Raji (cell line): ENCODE data around the gene RASGRF2.

Experiments
- POLR2A ChIP-seq: IDR thresholded peaks from 2 replicates; pipeline ENCODE4 v1.6.1; 2011; ENCODE audit warnings: low read depth, low read length, control low read depth; ENCODE audit not compliant: insufficient read depth

Gene RASGRF2

DNA sequence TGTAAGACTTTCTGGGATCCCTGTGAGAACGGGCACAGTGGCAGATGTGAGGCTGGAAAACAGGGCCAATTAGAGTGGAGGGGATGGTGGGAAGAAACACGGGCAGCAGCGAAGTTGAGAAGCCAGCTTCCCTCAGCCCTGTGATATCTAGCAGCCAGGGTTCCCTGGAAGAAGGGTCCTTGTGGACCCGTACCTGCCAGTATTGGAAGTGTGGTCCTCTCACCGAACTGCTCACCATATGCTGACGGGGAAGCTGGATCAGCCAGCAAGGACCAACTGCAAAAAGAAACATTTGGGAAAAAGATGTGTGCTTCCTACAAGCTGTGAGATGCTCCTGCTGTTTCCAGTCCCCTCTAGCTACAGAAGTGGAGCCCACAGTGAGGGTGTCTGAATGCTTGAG is 286.5 kb downstream of the RASGRF2 start:
- no peak for TF ChIP-seq POLR2A

DNA sequence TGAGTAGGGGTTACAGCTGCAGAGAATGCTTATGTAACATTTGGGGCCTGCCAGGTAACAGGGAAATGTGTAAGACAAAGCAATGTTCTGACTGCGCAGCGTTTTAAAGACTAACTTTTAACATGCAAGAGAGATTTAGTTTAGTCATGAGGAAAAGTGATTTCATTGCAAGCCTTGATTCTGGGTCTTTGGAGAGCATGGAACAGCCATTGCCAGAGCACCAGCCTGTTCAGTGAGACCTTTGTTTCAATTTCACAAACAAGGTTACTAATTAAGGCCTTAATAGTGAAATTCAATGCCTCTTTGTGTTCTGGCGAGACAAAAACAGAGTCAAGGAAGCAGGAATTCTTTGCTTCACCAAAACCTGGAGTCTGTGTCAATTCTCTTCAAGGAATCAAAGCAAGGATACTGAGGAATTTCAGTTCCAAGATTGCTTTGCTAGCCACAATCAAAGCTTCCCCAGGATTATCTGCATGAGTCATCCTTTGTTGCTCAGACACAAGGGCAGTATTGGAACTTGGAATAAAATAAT is 287.3 kb downstream of the RASGRF2 start:
- no peak for TF ChIP-seq POLR2A

DNA sequence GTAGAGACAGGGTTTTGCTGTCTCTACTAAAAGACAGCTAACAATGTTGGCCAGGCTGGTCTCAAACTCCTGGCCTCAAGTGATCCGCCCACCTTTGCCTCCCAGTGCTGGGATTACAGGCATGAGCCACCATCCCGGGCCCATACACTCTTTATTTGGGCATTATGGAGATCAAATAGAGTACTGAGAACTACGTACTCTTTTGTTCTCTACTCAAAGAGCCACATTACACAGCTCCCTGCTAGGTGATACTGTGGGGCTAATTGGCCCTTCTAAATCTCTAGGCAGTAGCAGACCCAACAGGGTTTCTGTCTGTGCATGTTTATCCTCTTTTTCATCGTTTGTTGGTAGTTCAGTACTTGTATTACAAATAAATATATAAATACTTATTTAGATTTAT is 289.1 kb downstream of the RASGRF2 start:
- no peak for TF ChIP-seq POLR2A

DNA sequence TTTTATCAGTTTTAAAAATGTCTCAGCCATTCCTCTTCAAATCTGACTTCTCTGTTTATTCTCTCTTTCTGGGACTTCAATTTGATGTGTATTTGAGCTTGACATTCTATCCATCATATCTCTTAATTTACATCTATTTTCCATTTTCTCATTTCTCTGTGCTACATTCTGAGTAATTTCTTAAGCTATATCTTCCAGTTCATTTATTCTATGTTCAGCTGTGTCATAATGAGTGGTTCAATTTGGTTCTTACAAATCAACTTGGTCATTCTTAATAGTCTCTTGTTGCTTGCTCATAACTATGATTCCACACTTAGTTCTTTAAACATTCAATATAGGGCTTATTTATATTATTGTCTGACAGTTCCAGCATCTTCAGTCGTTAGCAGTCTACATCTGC is 289.8 kb downstream of the RASGRF2 start:
- TF ChIP-seq POLR2A: no peak

DNA sequence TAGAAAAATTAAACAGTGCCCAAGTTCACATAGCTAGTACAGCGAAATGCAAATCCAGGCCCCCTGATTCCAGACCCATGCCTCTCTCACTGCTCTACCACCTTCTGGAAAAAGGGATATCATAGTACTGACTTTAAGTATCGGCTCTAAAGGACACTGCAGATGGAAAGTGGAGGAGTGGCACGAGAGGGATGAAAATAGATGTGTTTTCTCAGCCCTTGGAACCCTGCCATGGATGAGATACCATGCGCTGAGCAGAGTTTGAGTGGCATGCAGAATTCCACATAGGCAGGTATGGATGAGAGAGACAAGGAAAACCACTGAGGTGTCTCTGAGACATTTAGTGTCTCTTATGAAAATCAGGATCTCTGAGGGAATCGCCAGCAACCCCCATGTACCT is 291.8 kb downstream of the RASGRF2 start:
- no peak for TF ChIP-seq POLR2A

DNA sequence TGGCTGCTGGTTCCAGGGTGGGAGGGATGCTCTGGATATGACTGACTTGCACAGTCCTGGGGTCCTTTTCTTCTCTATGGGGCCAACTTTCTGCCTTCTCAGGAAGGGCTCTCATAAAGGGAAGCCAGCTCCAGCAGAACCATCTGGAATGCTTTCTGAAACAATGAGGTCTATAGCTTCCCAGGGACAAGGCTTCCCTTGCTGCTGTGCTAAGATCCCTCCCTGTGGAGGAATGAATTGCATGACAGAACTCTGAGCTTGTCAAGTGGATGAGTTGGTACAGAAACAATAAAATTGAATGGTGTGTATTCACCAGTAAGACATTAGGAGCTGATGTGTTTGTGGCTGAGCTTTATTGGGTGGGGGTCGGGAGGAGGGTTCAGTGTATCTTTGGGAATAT is 292.7 kb downstream of the RASGRF2 start:
- TF ChIP-seq POLR2A: no peak

DNA sequence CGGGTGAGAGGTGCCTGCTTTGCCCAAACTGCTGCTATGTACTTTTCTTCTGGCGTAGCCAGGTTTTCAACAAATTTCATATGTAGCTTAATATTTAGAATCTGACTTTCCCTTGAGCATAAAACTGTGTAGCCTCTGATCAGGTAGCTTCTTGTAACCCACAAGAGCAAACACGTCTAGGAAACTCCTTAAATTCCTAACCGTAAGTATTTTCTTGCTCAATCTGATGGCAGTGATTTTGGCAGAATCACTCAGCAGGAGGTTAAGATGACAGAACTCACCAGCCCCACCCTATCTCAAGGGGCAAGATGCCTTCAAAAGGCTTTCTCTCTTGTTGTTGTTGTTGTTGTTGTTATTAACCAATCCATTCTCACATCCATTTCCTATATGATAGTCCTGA is 293.7 kb downstream of the RASGRF2 start:
- no peak for TF ChIP-seq POLR2A

DNA sequence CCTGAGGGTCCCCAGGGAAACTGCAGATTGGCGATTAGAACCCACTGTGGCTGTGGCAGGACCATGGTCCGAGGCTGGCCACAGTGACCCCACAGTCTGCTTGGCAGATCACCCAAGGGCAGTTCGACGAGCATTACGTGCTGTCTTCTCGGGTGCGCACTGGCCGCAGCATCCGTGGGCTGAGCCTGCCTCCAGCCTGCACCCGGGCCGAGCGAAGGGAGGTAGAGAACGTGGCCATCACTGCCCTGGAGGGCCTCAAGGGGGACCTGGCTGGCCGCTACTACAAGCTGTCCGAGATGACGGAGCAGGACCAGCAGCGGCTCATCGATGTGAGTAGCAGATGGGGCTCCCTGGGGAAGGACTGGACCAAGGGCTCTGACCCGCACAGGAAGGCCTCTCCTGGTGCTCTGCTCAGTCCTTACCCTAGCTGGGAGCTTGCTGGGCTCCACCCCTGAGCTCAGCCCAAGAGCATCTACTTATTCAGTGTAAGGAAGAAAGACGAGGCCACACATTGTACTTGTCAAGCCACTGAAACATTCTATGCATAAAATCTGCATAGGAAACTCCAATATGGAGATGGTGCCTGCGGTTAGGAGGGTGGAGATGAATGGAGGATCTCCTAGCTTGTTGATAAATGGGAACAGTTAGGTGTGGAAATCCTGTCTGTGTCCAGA is 294.9 kb downstream of the RASGRF2 start:
- TF ChIP-seq POLR2A: no peak

DNA sequence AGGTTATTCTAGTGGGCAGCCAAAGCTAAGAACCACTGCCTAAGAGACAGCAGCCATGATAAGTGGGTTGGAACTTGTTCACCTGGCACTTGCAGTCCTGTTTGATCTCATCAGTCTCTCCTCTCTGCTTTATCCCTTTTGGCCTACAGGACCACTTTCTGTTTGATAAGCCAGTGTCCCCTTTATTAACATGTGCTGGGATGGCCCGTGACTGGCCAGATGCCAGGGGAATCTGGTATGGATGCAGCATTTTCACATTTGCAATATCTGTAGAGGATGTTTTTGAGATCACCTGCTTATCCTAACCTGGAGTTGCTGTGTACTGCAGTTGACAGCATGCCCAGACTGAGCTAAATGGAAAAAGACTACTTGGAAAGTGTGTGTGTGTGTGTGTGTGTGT is 296.6 kb downstream of the RASGRF2 start:
- TF ChIP-seq POLR2A: no peak

DNA sequence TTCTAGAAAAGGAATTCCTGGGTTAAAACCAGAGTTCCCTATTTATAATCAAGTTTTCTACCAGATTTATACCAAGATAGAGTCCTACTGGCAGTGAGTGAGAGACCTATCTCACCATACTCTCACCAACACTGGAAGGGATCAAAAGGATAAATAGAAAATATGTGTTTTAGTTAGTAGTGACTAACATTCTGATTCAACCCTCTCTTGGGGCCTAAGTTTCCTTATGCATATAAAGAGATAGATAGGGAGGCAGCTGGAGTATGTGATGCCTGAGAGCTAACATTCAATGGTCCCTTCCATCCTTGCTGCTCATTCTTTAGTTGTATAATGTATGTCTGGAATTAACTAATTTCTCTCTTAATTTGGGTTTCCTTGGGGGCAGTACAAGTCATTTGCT is 304.9 kb downstream of the RASGRF2 start:
- TF ChIP-seq POLR2A: no peak

DNA sequence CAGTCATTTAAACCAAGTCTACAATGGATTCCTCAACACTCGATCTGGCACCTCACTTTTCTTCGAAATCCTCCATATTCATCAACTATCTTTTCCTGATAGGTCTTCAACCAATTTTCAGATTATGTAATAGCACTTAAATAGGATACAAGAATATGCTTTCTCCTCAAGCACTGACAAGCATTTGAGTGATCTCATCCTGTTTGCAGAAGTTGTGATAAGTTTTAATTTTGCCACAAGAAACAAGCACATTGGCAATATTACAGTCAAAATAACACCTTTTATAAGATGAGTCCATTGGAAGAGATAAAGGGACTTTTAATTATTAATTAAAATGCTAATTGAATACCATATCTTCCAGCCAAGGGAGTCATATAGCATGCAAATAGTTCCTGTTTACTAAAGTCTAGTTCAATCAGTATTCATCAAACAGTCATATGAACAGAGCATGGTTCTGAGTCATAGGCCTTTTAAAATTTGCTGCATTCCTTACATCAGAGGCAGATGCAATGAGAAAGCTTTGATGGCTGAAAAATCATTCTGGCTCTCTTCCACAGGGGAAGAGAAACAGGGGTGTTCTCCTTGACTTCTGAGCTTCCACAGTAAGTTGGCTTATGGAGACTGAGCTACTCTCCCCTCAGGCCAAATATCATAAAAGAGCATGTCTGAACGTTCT is 308.5 kb downstream of the RASGRF2 start:
- no peak for TF ChIP-seq POLR2A

DNA sequence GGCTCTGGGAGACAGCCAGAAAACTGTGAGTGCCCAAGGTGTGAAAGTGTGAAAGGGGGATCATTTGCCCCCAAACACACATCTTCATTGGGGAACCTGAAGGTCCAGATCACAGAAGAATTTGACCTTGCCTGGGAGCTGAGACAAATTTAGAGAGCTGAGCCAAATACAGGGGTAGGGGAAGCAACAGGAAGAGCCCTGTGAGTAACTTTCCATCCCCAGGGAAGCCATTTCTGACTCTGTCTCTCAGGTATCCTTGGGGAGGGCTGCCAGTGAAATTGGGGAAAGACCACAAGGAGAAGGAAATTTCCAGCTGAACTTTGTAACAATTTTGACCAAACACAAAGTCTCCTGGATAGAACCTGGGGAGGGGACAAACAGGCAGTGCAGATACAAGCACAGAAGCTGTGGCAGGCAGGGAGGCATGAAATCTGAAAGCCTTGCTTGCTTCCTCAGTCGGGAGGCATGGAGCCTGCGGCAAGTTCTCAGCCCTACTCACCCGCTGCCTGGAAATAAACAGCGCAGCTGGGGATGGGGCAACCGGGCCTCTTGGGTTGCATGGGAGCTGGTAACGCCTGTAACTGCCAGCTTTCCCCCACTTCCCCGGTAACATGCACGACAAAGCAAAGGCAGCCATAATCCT is 309.7 kb downstream of the RASGRF2 start:
- no peak for TF ChIP-seq POLR2A
